GM12878 (cell line): ENCODE measurements around the gene RPS6KA2. TPM values are rescaled to one million over a fixed set of nuclear protein-coding genes. Genes with fewer than 3 reads are reported as not detected.

ENCODE experiments used
- ATAC-seq: fragments of 200-7000 bp; cut with Tn5 transposase; 3 replicates; pipeline ENCODE4 v1.9.1; 2020; ENCODE audit warnings: mild to moderate bottlenecking, moderate library complexity
- BruUV-seq: library from RNA; stranded (reverse); fragments of 400-500 nt; replicated peaks from 2 replicates; lab custom pipeline; 2021; lab: Mats Ljungman, UMichigan
- CTCF ChIA-PET: fragments of 300-600 bp; sonication (Branson Sonifier 250); formaldehyde crosslinking; extraction: SDS; loops from one replicate; lab custom pipeline; 2021; ENCODE audit warnings: inconsistent platforms; lab: Yijun Ruan, JAX
- POLR2A ChIA-PET: fragments of 350-600 bp; formaldehyde crosslinking; extraction: SDS; loops from one replicate; lab custom pipeline; 2021; ENCODE audit warnings: inconsistent platforms; lab: Charles Lee
- RAD21 ChIA-PET: fragments of 300-600 bp; sonication (Branson Sonifier 250); formaldehyde crosslinking; loops from one replicate; lab custom pipeline; 2023; ENCODE audit warnings: antibody characterized with exemption; ENCODE audit not compliant: unreplicated experiment; lab: Charles Lee
- SMC1A ChIA-PET: fragments of 300-600 bp; sonication (Branson Sonifier 250); formaldehyde crosslinking; loops from one replicate; lab custom pipeline; 2023; ENCODE audit not compliant: unreplicated experiment, uncharacterized antibody; lab: Charles Lee
- DNase-seq: peaks from one replicate; pipeline ENCODE4 v3.0.0-alpha.2; 2011; ENCODE audit warnings: low read depth, low spot score
- FAIRE-seq: peaks from 3 replicates; lab custom pipeline; 2011; peaks lifted over from hg19 to GRCh38; lab: Jason Lieb, UNC
- H2AFZ ChIP-seq: 2 replicates; pipeline ENCODE4 v1.6.0; 2011; ENCODE audit warnings: low read depth, low read length, control low read depth; ENCODE audit not compliant: control insufficient read depth
- H3K27ac ChIP-seq: 2 replicates; pipeline ENCODE4 v1.5.1; 2011; ENCODE audit warnings: control low read depth; ENCODE audit not compliant: control insufficient read depth, insufficient read depth
- H3K27me3 ChIP-seq, 2 experiments: replicated peaks in 1 of 2; 2 replicates each; pipeline versions ENCODE4 v1.6.0 to v1.6.1; 2011; ENCODE audit warnings: low read length in 1 of 2; ENCODE audit not compliant: control insufficient read depth in 2 of 2, insufficient read depth in 2 of 2
- H3K36me3 ChIP-seq, 2 experiments: 2 replicates each; pipeline ENCODE4 v1.5.1; 2011; ENCODE audit warnings: low read length in 1 of 2; ENCODE audit not compliant: control insufficient read depth in 2 of 2, insufficient read depth in 2 of 2
- H3K4me1 ChIP-seq: 2 replicates; pipeline ENCODE4 v1.6.1; 2011; ENCODE audit warnings: mild to moderate bottlenecking, low read length, moderate library complexity, mixed read lengths; ENCODE audit not compliant: control insufficient read depth, insufficient read depth
- H3K4me2 ChIP-seq: 2 replicates; pipeline ENCODE4 v1.6.0; 2011; ENCODE audit warnings: control low read depth; ENCODE audit not compliant: control insufficient read depth, insufficient read depth
- H3K4me3 ChIP-seq: fragments of 200-600 bp; sonication (generic); 2 replicates; pipeline ENCODE4 v1.5.1; 2016
- H3K79me2 ChIP-seq: 2 replicates; pipeline ENCODE4 v1.6.0; 2011; ENCODE audit warnings: low read length; ENCODE audit not compliant: control insufficient read depth, insufficient read depth
- H3K9ac ChIP-seq: 2 replicates; pipeline ENCODE4 v1.8.0; 2011; ENCODE audit warnings: low read length, control low read depth, mixed read lengths; ENCODE audit not compliant: control insufficient read depth, insufficient read depth
- H3K9me3 ChIP-seq: replicated peaks from 3 replicates; pipeline ENCODE4 v1.5.1; 2011; ENCODE audit warnings: mild to moderate bottlenecking, low read length; ENCODE audit not compliant: control insufficient read depth, insufficient read depth
- H4K20me1 ChIP-seq: 2 replicates; pipeline ENCODE4 v1.6.0; 2011; ENCODE audit not compliant: control insufficient read depth, insufficient read depth
- ASH2L ChIP-seq: fragments of 300-600, 200-600 bp; sonication (generic); IDR thresholded peaks from 2 replicates; pipeline ENCODE4 v1.6.1; 2017; ENCODE audit warnings: low read depth, mild to moderate bottlenecking, borderline replicate concordance
- ETV6 ChIP-seq, 2 experiments: fragments of 450-650 bp in 1 of 2; IDR thresholded peaks in 1 of 2; conservative IDR thresholded peaks in 1 of 2; 2 replicates each; pipeline ENCODE4 v1.6.1; 2014; ENCODE audit warnings: antibody characterized with exemption in 1 of 2, borderline replicate concordance in 1 of 2, low read depth in 1 of 2, mild to moderate bottlenecking in 1 of 2, moderate library complexity in 1 of 2
- KDM1A ChIP-seq: fragments of 200-600 bp; sonication (generic); IDR thresholded peaks from 2 replicates; pipeline ENCODE4 v1.6.1; 2016; ENCODE audit warnings: borderline replicate concordance
- MEF2B ChIP-seq: fragments of 450-650 bp; IDR thresholded peaks from 2 replicates; pipeline ENCODE4 v1.6.1; 2018; ENCODE audit warnings: mild to moderate bottlenecking, moderate library complexity; ENCODE audit not compliant: partially characterized antibody, poor library complexity, severe bottlenecking
- MXI1 ChIP-seq: fragments of 150-350 bp; IDR thresholded peaks from 2 replicates; pipeline ENCODE4 v1.6.1; 2011; ENCODE audit warnings: low read depth, mild to moderate bottlenecking, inconsistent platforms, low read length, improper control_type of control experiment
- NFYA ChIP-seq: IDR thresholded peaks from 2 replicates; pipeline ENCODE4 v1.6.1; 2011; ENCODE audit warnings: low read depth, mild to moderate bottlenecking, low read length, improper control_type of control experiment, borderline replicate concordance
- PML ChIP-seq: IDR thresholded peaks from 2 replicates; pipeline ENCODE4 v1.6.1; 2012; ENCODE audit warnings: low read length, inconsistent platforms
- SMARCA5 ChIP-seq: fragments of 450-650 bp; IDR thresholded peaks from 2 replicates; pipeline ENCODE4 v1.6.1; 2017; ENCODE audit warnings: mild to moderate bottlenecking
- WGBS: methylation state at CpG from one replicate; pipeline ENCODE4 v1.1.6; 2016; ENCODE audit warnings: low lambda C conversion rate; ENCODE audit not compliant: insufficient replicate concordance, insufficient coverage; ENCODE audit errors: missing lambda C conversion rate; 5-methylcytosine and 5-hydroxymethylcytosine counted together
- in situ Hi-C: fragments of 300-500 bp; cut with MboI; formaldehyde crosslinking; loops from 9 replicates; pipeline ENCODE4 v1.14.3; 2018; ENCODE audit warnings: mixed read lengths
- intact Hi-C: fragments of 100-400 bp; cut with micrococcal nuclease; formaldehyde crosslinking; loops from one replicate; pipeline ENCODE4 v1.14.2; 2022; ENCODE audit not compliant: unreplicated experiment
- polyA plus RNA-seq, 11 experiments: library from polyadenylated mRNA; depleted of rRNA in 4 of 11; unstranded in 6 of 11; stranded (reverse) in 5 of 11; fragments of >200 nt; fragmentation: Nextera tagmentation in 4 of 11; fragmentation: Illumina TruSeq in 1 of 11; extraction: Ambion mirVana in 4 of 11; extraction: Trizol in 1 of 11; gene quantifications; 1 replicate in 1 of 11; 2 replicates in 10 of 11; pipeline versions ENCODE4 v1.2.1 to v1.2.3, GENCODE V29; 2011 to 2016; ENCODE audit warnings: inconsistent platforms in 2 of 11, missing spikeins in 2 of 11, low read depth in 1 of 11
- total RNA-seq, 4 experiments: library from RNA; depleted of rRNA in 3 of 4; stranded (reverse); fragments of >200 nt in 3 of 4; fragmentation: Illumina TruSeq in 1 of 4; extraction: Trizol in 1 of 4; gene quantifications; 2 replicates each; pipeline versions ENCODE4 v1.2.1 to v1.2.3, GENCODE V29; 2013 to 2021
- TF ChIP-seq, protein P1 (sequence below): fragments of 450-650 bp; IDR thresholded peaks from 2 replicates; pipeline ENCODE4 v1.6.1; 2017; ENCODE audit warnings: low read depth, mild to moderate bottlenecking, moderate library complexity
- TF ChIP-seq, protein P2 (sequence below): fragments of 450-650 bp; formaldehyde crosslinking; IDR thresholded peaks from 2 replicates; pipeline ENCODE4 v1.4.0; 2022; ENCODE audit warnings: mild to moderate bottlenecking, moderate library complexity

RPS6KA2 gene
- total and polyA plus RNA-seq, 10 of the 15 experiments (the other 5 are each of a cell fraction or from before 2014, with no cell fraction given) = 0.02 to 1.0 (median 0.22) TPM; not detected in 1

- Histone ChIP-seq H3K27ac (no peak overlapping the region), H3K4me1 (peaks cover 15% of the 10 kb centered on the region), H3K4me3 (no peak overlapping the region), H3K27me3 (no peaks in the 10 kb centered on the region), H2AFZ (no peak overlapping the region), H3K36me3 (no peaks in the 10 kb centered on the region), H4K20me1 (no peaks in the 10 kb centered on the region), H3K9me3 (no peaks in the 10 kb centered on the region; the same call in 2 of the 3 replicates), H3K79me2 (no peaks in the 10 kb centered on the region), H3K9ac (no peak overlapping the region), H3K4me2 (no peak overlapping the region)
- intact Hi-C loops = no loop called here
- ATAC-seq = no peak
- SMC1A ChIA-PET = interaction anchor here (0.8 to 1.8 kb wide), 2 partner anchors 13 to 15 kb away, joined by 3 read pairs; no protein-coding TSS in a partner anchor
- FAIRE-seq = no peak
- WGBS = 69% methylated on average over 15 of the region's 15 CpGs
- in situ Hi-C loops = no loop called here
- TF ChIP-seq MEF2B = no peak
- POLR2A ChIA-PET = no interaction called here
- CTCF ChIA-PET = interaction anchor here (1.0 kb wide), 1 partner anchor 17 kb away, joined by 3 read pairs; no protein-coding TSS in a partner anchor
- no TSS peak for BruUV-seq
- RAD21 ChIA-PET = no interaction called here
- no peak for DNase-seq
These were observed 43.7 kb downstream of the RPS6KA2 start for GRCh38 chr6:166583230-166583965.

DNA sequence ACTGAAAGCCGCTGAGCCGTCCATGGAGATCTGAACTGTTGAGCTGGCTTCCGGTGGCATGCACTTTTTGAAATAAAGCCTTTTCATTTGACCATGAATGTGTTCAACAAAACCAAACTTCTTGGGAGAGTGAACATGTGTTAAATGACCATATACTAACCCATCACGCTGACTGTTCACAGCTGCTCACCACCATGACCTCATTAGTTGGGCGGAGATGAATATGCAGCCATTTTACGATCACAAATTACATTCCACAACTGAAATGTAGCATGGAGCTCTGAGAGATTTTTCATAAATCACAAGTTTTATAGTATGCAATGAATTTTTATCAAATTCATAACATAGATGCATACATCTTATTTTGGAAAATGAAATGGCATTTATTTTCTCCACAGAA, 44.8 kb downstream of the RPS6KA2 start:
- RAD21 ChIA-PET = no interaction called here
- in situ Hi-C loops (no loop called here), intact Hi-C loops (no loop called here)
- H3K4me2 ChIP-seq = no peak overlapping the region
- no peaks in the 10 kb centered on the region for H4K20me1 ChIP-seq
- ATAC-seq (no peak), FAIRE-seq (no peak), DNase-seq (no peak)
- no peak overlapping the region for H2AFZ ChIP-seq
- CTCF ChIA-PET = no interaction called here
- SMC1A ChIA-PET = no interaction called here
- H3K9me3 ChIP-seq = no peaks in the 10 kb centered on the region; the same call in 2 of the 3 replicates
- H3K4me3 ChIP-seq = no peak overlapping the region
- H3K79me2 ChIP-seq = no peaks in the 10 kb centered on the region
- H3K27me3 ChIP-seq = no peaks in the 10 kb centered on the region
- no peak overlapping the region for H3K27ac ChIP-seq
- no peak overlapping the region for H3K9ac ChIP-seq
- WGBS = 87% methylated on average over 6 of the region's 6 CpGs
- POLR2A ChIA-PET = no interaction called here
- H3K36me3 ChIP-seq = no peaks in the 10 kb centered on the region
- peaks cover 7% of the 10 kb centered on the region for H3K4me1 ChIP-seq
- BruUV-seq = no TSS peak
- no peak for TF ChIP-seq ASH2L
- TF ChIP-seq PML = no peak
- no peak for TF ChIP-seq SMARCA5
- TF ChIP-seq, protein P1, sequence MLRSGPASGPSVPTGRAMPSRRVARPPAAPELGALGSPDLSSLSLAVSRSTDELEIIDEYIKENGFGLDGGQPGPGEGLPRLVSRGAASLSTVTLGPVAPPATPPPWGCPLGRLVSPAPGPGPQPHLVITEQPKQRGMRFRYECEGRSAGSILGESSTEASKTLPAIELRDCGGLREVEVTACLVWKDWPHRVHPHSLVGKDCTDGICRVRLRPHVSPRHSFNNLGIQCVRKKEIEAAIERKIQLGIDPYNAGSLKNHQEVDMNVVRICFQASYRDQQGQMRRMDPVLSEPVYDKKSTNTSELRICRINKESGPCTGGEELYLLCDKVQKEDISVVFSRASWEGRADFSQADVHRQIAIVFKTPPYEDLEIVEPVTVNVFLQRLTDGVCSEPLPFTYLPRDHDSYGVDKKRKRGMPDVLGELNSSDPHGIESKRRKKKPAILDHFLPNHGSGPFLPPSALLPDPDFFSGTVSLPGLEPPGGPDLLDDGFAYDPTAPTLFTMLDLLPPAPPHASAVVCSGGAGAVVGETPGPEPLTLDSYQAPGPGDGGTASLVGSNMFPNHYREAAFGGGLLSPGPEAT = no peak
- TF ChIP-seq, protein P2, sequence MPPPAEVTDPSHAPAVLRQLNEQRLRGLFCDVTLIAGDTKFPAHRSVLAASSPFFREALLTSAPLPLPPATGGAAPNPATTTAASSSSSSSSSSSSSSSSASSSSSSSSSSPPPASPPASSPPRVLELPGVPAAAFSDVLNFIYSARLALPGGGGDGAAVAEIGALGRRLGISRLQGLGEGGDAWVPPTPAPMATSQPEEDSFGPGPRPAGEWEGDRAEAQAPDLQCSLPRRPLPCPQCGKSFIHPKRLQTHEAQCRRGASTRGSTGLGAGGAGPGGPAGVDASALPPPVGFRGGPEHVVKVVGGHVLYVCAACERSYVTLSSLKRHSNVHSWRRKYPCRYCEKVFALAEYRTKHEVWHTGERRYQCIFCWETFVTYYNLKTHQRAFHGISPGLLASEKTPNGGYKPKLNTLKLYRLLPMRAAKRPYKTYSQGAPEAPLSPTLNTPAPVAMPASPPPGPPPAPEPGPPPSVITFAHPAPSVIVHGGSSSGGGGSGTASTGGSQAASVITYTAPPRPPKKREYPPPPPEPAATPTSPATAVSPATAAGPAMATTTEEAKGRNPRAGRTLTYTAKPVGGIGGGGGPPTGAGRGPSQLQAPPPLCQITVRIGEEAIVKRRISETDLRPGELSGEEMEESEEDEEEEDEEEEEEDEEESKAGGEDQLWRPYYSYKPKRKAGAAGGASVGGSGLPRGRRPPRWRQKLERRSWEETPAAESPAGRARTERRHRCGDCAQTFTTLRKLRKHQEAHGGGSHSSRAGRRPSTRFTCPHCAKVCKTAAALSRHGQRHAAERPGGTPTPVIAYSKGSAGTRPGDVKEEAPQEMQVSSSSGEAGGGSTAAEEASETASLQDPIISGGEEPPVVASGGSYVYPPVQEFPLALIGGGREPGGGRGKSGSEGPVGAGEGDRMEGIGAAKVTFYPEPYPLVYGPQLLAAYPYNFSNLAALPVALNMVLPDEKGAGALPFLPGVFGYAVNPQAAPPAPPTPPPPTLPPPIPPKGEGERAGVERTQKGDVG (CRISPR knock-in tag) = no peak
- TF ChIP-seq KDM1A = no peak
- TF ChIP-seq MXI1 = no peak
- TF ChIP-seq ETV6 (conservative IDR thresholded peaks at IDR 0.05 in 1 of 2, IDR thresholded peaks at IDR 0.05 in 1 of 2; ENCODE audit: borderline replicate concordance in 1 of 2, low read depth in 1 of 2) = no peak
- no peak for TF ChIP-seq NFYA
